HCT116 (cell line): ENCODE results near the gene TMEM62. TPM values are rescaled to one million over a fixed set of nuclear protein-coding genes. Genes with fewer than 3 reads are reported as not detected.

Experiments used
- ATAC-seq: fragments of 200-7000 bp; cut with Tn5 transposase; 2 replicates; pipeline ENCODE4 v1.9.1; 2020; ENCODE audit warnings: mild to moderate bottlenecking, moderate library complexity
- BruUV-seq: library from RNA; stranded (reverse); fragments of 400-500 nt; replicated peaks from 2 replicates; lab custom pipeline; 2021; lab: Mats Ljungman, UMichigan
- CTCF ChIA-PET: fragments of 300-600 bp; sonication (Branson Sonifier 250); formaldehyde crosslinking; loops from one replicate; lab custom pipeline; 2021; ENCODE audit warnings: antibody characterized with exemption; lab: Charles Lee
- POLR2A ChIA-PET: fragments of 300-600, 350-600 bp; sonication (Branson Sonifier 250); formaldehyde crosslinking; loops from one replicate; lab custom pipeline; 2021; ENCODE audit warnings: antibody characterized with exemption; lab: Charles Lee
- RAD21 ChIA-PET, 2 experiments: fragments of 300-600 bp; sonication (Branson Sonifier 250); formaldehyde crosslinking; loops; one replicate each; lab custom pipeline; 2023; ENCODE audit warnings: low total read pairs in 2 of 2; ENCODE audit not compliant: uncharacterized antibody in 2 of 2, unreplicated experiment in 2 of 2, low non-redundant PET in 1 of 2; lab: Charles Lee
- DNase-seq: peaks from one replicate; pipeline ENCODE4 v3.0.0-alpha.2; 2010; ENCODE audit warnings: low read depth, low spot score
- H2AFZ ChIP-seq: fragments of 200-600 bp; shearing (Covaris generic), sonication (generic); 2 replicates; pipeline ENCODE4 v1.6.1; 2017; ENCODE audit warnings: low read depth, mixed run types, mixed read lengths, antibody characterized with exemption, low read length; ENCODE audit not compliant: poor library complexity, severe bottlenecking
- H3K27ac ChIP-seq: 2 replicates; pipeline ENCODE4 v1.5.1; 2012; ENCODE audit warnings: low read depth, low read length
- H3K27me3 ChIP-seq: fragments of 200-600 bp; sonication (generic); 2 replicates; pipeline ENCODE4 v1.6.1; 2016; ENCODE audit warnings: mixed run types, low read length, mixed read lengths; ENCODE audit not compliant: insufficient read depth
- H3K36me3 ChIP-seq, 2 experiments: fragments of 200-500 bp in 1 of 2; fragments of 200-600 bp in 1 of 2; sonication (Bioruptor generic) in 1 of 2; sonication (generic) in 1 of 2; 2 replicates each; pipeline versions ENCODE4 v1.5.1 to v1.6.1; 2014 to 2016; ENCODE audit warnings: low read length in 2 of 2, inconsistent platforms in 1 of 2, mixed read lengths in 1 of 2, mixed run types in 1 of 2; ENCODE audit not compliant: insufficient read depth in 2 of 2, control insufficient read depth in 1 of 2
- H3K4me1 ChIP-seq, 2 experiments: fragments of 200-600 bp in 1 of 2; sonication (generic) in 1 of 2; 2 replicates each; pipeline versions ENCODE4 v1.5.1 to v1.6.1; 2012 to 2017; ENCODE audit warnings: low read length in 2 of 2, inconsistent platforms in 1 of 2, mild to moderate bottlenecking in 1 of 2, mixed read lengths in 1 of 2, mixed run types in 1 of 2, moderate library complexity in 1 of 2; ENCODE audit not compliant: insufficient read depth in 2 of 2, control insufficient read depth in 1 of 2
- H3K4me2 ChIP-seq: fragments of 200-600 bp; sonication (generic); 2 replicates; pipeline ENCODE4 v1.6.1; 2017; ENCODE audit warnings: mixed run types, low read length, mixed read lengths
- H3K4me3 ChIP-seq, 2 experiments: fragments of 200-600 bp in 1 of 2; sonication (generic) in 1 of 2; replicated peaks in 1 of 2; 2 replicates each; pipeline ENCODE4 v1.5.1; 2011 to 2016; ENCODE audit warnings: low read length in 2 of 2, control low read depth in 1 of 2, low read depth in 1 of 2, mild to moderate bottlenecking in 1 of 2, mixed read lengths in 1 of 2, mixed run types in 1 of 2
- H3K79me2 ChIP-seq: fragments of 200-600 bp; sonication (generic); 2 replicates; pipeline ENCODE4 v1.6.1; 2017; ENCODE audit warnings: mild to moderate bottlenecking, mixed run types, low read length, moderate library complexity, mixed read lengths; ENCODE audit not compliant: insufficient read depth
- H3K9ac ChIP-seq: fragments of 200-600 bp; sonication (generic); 2 replicates; pipeline ENCODE4 v1.6.1; 2016; ENCODE audit warnings: low read length, mixed read lengths
- H3K9me2 ChIP-seq: fragments of 200-600 bp; sonication (generic), shearing (Covaris generic); 2 replicates; pipeline ENCODE4 v1.6.1; 2017; ENCODE audit warnings: mixed run types, mild to moderate bottlenecking, moderate library complexity; ENCODE audit not compliant: insufficient read depth
- H3K9me3 ChIP-seq, 2 experiments: fragments of 200-500 bp in 1 of 2; fragments of 200-600 bp in 1 of 2; sonication (Bioruptor generic) in 1 of 2; sonication (generic) in 1 of 2; 2 replicates each; pipeline ENCODE4 v1.6.1; 2014 to 2017; ENCODE audit warnings: low read length in 2 of 2, mixed read lengths in 2 of 2, inconsistent platforms in 1 of 2, low read depth in 1 of 2, mild to moderate bottlenecking in 1 of 2, mixed run types in 1 of 2, moderate library complexity in 1 of 2; ENCODE audit not compliant: control insufficient read depth in 1 of 2, insufficient read depth in 1 of 2
- H4K20me1 ChIP-seq: fragments of 200-600 bp; sonication (generic), shearing (Covaris generic); 2 replicates; pipeline ENCODE4 v1.6.1; 2017; ENCODE audit warnings: mixed run types, mild to moderate bottlenecking, moderate library complexity; ENCODE audit not compliant: insufficient read depth
- CBX3 ChIP-seq: IDR thresholded peaks from 2 replicates; pipeline ENCODE4 v1.6.1; 2012; ENCODE audit warnings: low read depth
- CEBPB ChIP-seq: IDR thresholded peaks from 2 replicates; pipeline ENCODE4 v1.6.1; 2012; ENCODE audit warnings: low read depth
- EGR1 ChIP-seq: IDR thresholded peaks from 2 replicates; pipeline ENCODE4 v1.6.1; 2012; ENCODE audit warnings: low read depth
- POLR2A ChIP-seq: IDR thresholded peaks from 2 replicates; pipeline ENCODE4 v1.7.0; 2011; ENCODE audit warnings: borderline replicate concordance; ENCODE audit not compliant: insufficient read depth, insufficient read length; ENCODE audit errors: extremely low read depth
- SP1 ChIP-seq: IDR thresholded peaks from 2 replicates; pipeline ENCODE4 v1.6.1; 2012; ENCODE audit warnings: low read depth
- TCF7L2 ChIP-seq: IDR thresholded peaks from 2 replicates; pipeline ENCODE4 v1.7.0; 2011; ENCODE audit warnings: borderline replicate concordance, inconsistent platforms; ENCODE audit not compliant: insufficient read depth, insufficient read length; ENCODE audit errors: extremely low read depth
- intact Hi-C: fragments of 100-400 bp; cut with micrococcal nuclease; formaldehyde crosslinking; loops from 2 replicates; pipeline ENCODE4 v1.10.0; 2022
- total RNA-seq: library from RNA; stranded (reverse); gene quantifications from one replicate; pipeline ENCODE4 v1.2.1, GENCODE V29; 2021; ENCODE audit not compliant: unreplicated experiment
- TF ChIP-seq, protein P1 (sequence below): IDR thresholded peaks from 2 replicates; pipeline ENCODE4 v1.6.1; 2012

TMEM62 gene
- total RNA-seq, 1 experiment from 2014 or later, result 8.8 TPM

DNA sequence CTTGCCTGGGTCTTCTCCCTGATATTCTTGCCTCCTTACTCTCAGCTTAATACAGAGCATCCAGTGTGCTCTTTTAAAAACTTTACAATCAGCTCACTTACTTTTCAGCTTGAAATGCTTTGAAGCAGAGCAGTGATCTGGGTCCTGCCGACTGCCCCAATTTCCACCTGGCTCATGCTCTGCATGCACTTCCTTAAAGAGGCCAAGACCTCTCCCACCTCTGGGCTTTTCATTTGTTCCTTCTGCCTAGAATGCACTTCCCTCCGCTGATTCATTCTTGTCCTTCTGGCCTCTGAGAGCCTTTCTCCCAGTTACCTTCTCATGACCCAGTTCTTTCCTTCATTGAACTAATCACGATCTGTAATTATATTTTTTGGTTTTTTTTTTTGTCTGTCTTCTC is 49.9 kb downstream of the TMEM62 start:
- Histone ChIP-seq H3K9ac (no peak overlapping the region), H3K4me1 (peaks cover 10 to 19% of the 10 kb centered on the region in 2 experiments), H3K9me3 (no peaks in the 10 kb centered on the region), H3K4me2 (no peak overlapping the region), H3K27me3 (no peaks in the 10 kb centered on the region), H3K9me2 (no peaks in the 10 kb centered on the region), H4K20me1 (no peaks in the 10 kb centered on the region), H3K4me3 (no peak overlapping the region), H3K36me3 (no peaks in the 10 kb centered on the region; a peak in 1 of 4 replicates), H3K79me2 (no peaks in the 10 kb centered on the region; the same call in 1 of the 2 replicates), H2AFZ (no peak overlapping the region), H3K27ac (no peak overlapping the region)
- no peak for ATAC-seq
- no peak for TF ChIP-seq POLR2A
- TF ChIP-seq EGR1, result no peak
- no peak for TF ChIP-seq CEBPB
- no peak for TF ChIP-seq TCF7L2
- CTCF ChIA-PET, result interaction anchor here (1.3 kb wide), 1 partner anchor 21 kb away, joined by 4 read pairs; no protein-coding TSS in a partner anchor
- intact Hi-C loops, result no loop called here
- POLR2A ChIA-PET, result no interaction called here
- no TSS peak for BruUV-seq
- no peak for DNase-seq
- RAD21 ChIA-PET, result no interaction called here

- Histone ChIP-seq H4K20me1 (no peaks in the 10 kb centered on the region), H3K79me2 (no peaks in the 10 kb centered on the region; the same call in 1 of the 2 replicates), H3K9ac (0 out of 2 replicates have a peak overlapping the region, but pooled peaks have one; percentile 68), H3K9me3 (no peaks in the 10 kb centered on the region), H3K27me3 (no peaks in the 10 kb centered on the region), H3K9me2 (no peaks in the 10 kb centered on the region), H2AFZ (no peak overlapping the region), H3K27ac (peak overlapping the region; percentile 21; the same call in 1 of the 2 replicates), H3K36me3 (peaks cover 0 to 3% of the 10 kb centered on the region in 2 experiments; a peak in 2 of 4 replicates), H3K4me3 (peak overlapping the region; percentile 75 to 82; a peak in 3 of 4 replicates), H3K4me2 (peak overlapping the region; percentile 92), H3K4me1 (peaks cover 10 to 19% of the 10 kb centered on the region in 2 experiments)
- POLR2A ChIA-PET, result no interaction called here
- no peak for ATAC-seq
- DNase-seq, result no peak
- CTCF ChIA-PET, result interaction anchor here (1.3 to 2.1 kb wide), 2 partner anchors 20 kb away, joined by 4 to 14 read pairs; no protein-coding TSS in a partner anchor
- BruUV-seq, result no TSS peak
- RAD21 ChIA-PET, result no interaction called here
- TF ChIP-seq, protein P1, sequence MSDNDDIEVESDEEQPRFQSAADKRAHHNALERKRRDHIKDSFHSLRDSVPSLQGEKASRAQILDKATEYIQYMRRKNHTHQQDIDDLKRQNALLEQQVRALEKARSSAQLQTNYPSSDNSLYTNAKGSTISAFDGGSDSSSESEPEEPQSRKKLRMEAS, result no peak
- TF ChIP-seq CBX3 (no peak), SP1 (no peak)
- intact Hi-C loops, result loop anchor here (5.0 kb wide), 2 partner anchors 52 to 98 kb away; partner anchors contain the start of gene TMEM62
These were observed 51.2 kb downstream of the TMEM62 start for GRCh38 chr15:43184407-43185124.
